NCI-H2171 treated with DMSO at 0.1 percent for 48 hours (cell line): Measurements from ENCODE around the gene KRTAP5-8.
"Not testable (repeated sequence)": the region's sequence is repeated elsewhere in the genome, so short reads cannot be mapped to it uniquely, and the experiment has no call there.

Source experiments
- DNase-seq: peaks from one replicate; lab custom pipeline; 2025; lab: John Stamatoyannopoulos, UW

KRTAP5-8 gene, protein sequence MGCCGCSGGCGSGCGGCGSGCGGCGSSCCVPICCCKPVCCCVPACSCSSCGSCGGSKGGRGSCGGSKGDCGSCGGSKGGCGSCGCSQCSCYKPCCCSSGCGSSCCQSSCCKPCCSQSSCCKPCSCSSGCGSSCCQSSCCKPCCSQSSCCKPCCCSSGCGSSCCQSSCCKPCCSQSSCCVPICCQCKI

DNA sequence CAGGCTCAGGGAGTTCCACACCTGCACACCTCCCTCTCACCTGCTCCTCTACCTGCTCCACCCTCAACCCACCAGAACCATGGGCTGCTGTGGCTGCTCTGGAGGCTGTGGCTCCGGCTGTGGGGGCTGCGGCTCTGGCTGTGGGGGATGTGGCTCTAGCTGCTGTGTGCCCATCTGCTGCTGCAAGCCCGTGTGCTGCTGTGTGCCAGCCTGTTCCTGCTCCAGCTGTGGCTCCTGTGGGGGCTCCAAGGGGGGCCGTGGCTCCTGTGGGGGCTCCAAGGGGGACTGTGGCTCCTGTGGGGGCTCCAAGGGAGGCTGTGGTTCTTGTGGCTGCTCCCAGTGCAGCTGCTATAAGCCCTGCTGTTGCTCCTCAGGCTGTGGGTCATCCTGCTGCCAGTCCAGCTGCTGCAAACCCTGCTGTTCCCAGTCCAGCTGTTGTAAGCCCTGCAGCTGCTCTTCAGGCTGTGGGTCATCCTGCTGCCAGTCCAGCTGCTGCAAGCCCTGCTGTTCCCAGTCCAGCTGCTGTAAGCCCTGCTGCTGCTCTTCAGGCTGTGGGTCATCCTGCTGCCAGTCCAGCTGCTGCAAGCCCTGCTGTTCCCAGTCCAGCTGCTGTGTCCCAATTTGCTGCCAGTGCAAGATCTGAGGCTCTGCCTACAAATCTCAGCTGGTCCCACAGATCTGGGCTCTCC is at the start of gene KRTAP5-8:
Gene KRTAP5-8 (plus strand): TSS at position 49 of the 689 bp plus-strand sequence. CDS start 31 bp downstream, at position 80.
- not testable (repeated sequence) for DNase-seq

- DNase-seq, result no peak
These were observed 49.0 kb upstream of the KRTAP5-8 start for GRCh38 chr11:71488681-71489270.

- DNase-seq, result no peak
These were observed 48.3 kb upstream of the KRTAP5-8 start for GRCh38 chr11:71489311-71490043.

- DNase-seq, result no peak
These were observed 47.6 kb upstream of the KRTAP5-8 start for GRCh38 chr11:71490044-71490730.

GRCh38 chr11:71490731-71491390 is 47.0 kb upstream of the KRTAP5-8 start:
- no peak for DNase-seq

DNA sequence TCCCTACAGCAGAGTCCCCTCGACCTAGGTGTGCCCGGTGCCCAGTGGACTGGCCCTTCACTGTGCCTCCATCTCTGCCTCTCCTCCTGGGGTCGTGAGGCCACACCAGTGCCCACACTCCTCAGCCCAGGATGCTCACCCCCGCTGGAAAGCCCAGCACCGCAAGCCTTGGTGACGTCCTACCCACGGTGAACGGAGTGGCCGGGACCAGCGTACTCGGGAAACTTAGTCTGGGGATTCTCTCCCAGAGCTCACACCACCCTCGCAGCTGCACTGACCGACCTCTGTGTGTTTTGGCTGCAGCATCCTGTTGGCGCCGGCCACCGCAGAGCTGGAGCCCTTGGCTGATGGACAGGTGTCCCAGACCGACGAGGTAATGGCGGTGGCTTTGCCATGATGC is 46.3 kb upstream of the KRTAP5-8 start:
- no peak for DNase-seq

DNA sequence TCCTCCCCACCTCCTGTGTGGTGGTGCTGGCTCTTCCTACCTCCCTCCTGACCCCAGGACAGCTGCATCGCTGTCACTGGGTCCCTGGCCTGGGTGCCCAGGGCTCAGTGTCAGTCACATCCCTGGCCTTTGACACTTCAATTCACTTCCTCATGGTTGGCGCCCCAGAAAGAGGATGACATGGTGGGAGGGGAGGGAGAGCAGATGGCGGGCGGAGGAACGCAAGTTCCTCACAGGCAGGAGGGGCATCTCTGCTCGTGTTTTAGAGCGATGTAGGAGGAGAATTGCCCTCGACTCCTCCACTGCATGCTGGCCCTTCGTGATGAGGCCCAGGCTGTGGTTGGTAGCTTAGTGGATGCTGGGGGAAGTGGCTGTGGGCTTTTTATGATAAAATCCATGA is 45.9 kb upstream of the KRTAP5-8 start:
- DNase-seq, result no peak

- DNase-seq, result no peak
These were observed 42.3 kb upstream of the KRTAP5-8 start for GRCh38 chr11:71495286-71496230.

- no peak for DNase-seq
These were observed 41.4 kb upstream of the KRTAP5-8 start for GRCh38 chr11:71496421-71496820.

DNA sequence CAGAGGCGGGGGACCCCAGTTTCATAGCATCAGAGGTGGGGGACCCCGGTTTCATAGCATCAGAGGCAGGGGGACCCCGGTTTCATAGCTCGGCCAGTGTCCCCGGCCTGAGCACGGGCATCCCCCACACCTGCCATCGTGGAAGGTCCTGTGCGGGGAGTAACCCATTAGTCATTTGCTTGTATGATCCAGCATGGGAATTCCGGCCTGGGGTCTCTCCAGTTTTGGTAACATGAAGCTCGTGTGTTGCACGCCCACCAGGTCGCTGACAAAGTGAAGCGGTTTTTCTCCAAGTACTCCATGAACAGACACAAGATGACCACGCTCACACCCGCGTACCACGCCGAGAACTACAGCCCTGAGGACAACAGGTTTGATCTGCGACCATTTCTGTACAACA is 39.7 kb upstream of the KRTAP5-8 start:
- no peak for DNase-seq

DNA sequence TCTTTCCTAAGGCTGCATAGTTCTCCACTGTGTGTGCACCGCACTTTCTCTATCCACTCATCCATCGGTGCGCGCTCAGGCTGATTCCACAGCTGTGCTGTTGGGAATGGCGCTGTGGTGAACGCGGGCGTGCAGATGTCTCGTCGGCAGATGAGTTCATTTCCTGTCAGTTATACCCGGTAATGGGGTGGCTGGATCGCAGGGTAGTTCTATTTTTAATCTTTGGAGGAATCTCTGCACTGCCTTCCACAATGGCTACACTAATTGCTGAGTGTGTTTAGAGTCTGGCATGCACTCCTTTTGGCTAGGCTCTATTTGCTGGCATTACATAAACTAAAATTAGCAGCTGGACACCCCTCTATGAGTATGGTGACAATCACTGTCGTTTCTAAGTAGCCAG is 38.7 kb upstream of the KRTAP5-8 start:
- no peak for DNase-seq

- DNase-seq, result no peak
These were observed 38.3 kb upstream of the KRTAP5-8 start for GRCh38 chr11:71499546-71499945.

DNA sequence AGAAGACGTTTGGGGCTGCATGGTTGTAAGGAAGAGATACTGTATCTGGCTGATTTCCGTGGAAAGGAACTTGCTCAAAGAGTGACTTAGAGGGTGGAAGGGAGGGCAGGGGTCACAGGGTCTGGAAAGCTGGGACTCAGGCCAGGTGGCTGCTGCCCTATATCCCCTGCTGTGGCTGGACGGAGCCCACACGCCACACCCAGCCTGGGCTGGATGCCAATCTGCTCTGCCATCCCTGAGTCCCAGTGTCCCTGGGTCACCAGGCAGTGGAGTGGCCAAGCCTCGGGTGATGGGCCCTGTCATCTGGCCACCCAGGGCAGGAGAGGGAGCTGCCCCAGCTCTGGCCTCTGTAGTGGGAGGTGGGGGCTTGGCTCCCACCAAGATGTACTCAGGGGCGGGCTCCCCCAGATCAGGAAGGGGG is 37.2 kb upstream of the KRTAP5-8 start:
- DNase-seq, result no peak

DNA sequence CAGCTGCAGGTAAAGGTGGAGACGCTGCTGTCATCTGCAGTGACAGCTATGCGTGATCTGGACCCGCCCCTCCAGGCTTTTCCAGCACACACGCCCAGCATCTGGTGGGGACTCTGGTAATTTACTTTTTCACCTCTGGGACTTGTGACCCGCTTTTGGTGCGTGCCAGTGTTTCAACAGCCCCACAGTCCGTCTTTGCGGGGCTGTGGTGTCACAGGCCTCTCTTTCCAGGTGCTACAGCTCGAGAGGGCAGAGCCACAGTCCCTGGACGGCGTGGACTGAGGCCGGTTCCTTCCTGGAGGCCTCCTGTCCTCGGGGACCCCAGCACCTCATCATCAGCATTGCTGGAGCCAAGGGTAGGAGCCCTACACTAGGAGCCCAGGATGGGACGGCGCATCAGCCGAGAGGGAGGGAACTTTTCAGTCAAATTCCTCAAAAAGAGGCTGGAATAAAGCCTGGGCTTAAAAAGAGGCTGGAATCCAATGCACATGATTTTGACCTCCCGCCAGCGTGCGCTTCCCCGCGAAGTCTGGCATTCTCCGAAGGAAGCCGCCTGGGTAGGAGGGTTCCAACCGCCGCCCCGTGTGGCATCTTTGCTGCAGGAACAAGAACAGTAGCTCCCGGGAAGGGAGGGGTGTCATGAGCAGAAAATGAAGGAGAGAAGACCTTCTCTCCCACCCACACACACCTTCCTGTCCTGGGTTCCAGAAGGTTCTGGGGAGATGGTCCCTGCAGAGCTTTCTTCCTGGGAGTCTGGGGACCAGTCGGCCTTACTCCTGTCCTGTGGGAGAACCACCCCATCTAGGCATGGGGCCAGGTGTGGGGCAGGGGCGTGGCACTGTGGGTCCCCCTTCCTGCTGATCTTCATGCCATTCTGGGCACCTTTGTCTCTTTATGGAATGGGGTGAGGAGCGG is 36.5 kb upstream of the KRTAP5-8 start:
- DNase-seq, result no peak

DNA sequence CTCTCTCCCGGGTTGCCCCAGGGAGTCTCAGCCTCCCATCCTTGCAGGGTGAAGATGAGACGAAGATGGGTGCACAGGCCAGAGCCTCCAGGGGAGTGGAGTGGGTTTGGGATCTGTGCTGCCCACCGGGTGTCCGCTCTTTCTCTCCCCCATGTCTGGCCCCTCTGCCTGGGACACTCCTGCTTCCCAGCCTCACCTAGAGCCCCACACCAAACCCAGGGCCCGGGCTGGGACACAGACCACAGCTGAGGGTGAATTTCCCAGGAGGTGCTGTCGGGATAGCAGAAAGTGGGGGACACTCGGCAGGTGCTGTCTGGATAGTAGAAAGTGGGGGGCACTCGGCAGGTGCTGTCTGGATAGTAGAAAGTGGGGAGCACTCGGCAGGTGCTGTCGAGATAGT is 35.8 kb upstream of the KRTAP5-8 start:
- no peak for DNase-seq

GRCh38 chr11:71502871-71503435 is 34.9 kb upstream of the KRTAP5-8 start:
- DNase-seq, result no peak

- DNase-seq, result no peak
These were observed 33.3 kb upstream of the KRTAP5-8 start for GRCh38 chr11:71504531-71504930.

DNA sequence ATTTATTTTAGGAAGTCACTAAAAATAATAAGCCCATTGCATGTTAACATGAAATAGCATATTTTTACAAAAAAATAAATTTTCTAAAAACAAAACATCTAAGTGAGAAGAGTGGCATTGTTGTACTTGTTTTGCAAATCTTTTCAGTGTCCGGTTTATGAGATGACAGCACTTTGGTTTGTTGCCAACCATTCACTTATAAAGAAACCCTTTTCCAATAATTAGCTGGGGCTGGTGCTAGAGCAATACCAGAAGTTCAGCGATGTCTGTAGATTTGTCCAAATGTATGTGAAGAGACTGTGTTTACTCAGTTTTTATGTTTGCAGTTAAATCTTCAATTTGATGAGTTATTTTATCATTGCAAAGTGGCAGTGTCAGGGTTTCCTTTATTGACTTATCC is 32.8 kb upstream of the KRTAP5-8 start:
- no peak for DNase-seq

- no peak for DNase-seq
These were observed 32.0 kb upstream of the KRTAP5-8 start for GRCh38 chr11:71505781-71506180.
